ENCODE data around the gene SLC9B2. TPM values are rescaled to one million over a fixed set of nuclear protein-coding genes. Genes with fewer than 3 reads are reported as not detected.
A peak's percentile ranks its signal among the peaks of the same experiment; 100 is the strongest.

Gene SLC9B2
- total and polyA plus RNA-seq, 10 of the 15 experiments (the other 5 are each of a cell fraction or from before 2014, with no cell fraction given): 8.9 to 32.5 (median 25.3) TPM

GRCh38 chr4:103019308-103020124, 57.0 kb downstream of the SLC9B2 start, which contains the start of gene SLC9B1 (continued):
- TF ChIP-seq ZBTB40 (IDR thresholded peaks at IDR 0.05; ENCODE audit: borderline replicate concordance) (0 out of 2 replicates have a peak, but pooled peaks have one; percentile 24), NKRF (conservative IDR thresholded peaks at IDR 0.05) (peak; percentile 61), MTA2 (IDR thresholded peaks at IDR 0.05; ENCODE audit: low read depth) (peak; percentile 48; the same call in 1 of the 2 replicates), MAX (IDR thresholded peaks at IDR 0.05; ENCODE audit: low read depth, low read length) (no peak; the same call in 1 of the 2 replicates), STAT1 (conservative IDR thresholded peaks at IDR 0.05) (peak; percentile 77; the same call in 1 of the 2 replicates), MXI1 (IDR thresholded peaks at IDR 0.05; ENCODE audit: low read depth, low read length) (peak; percentile 88), BACH1 (IDR thresholded peaks at IDR 0.05; ENCODE audit: borderline replicate concordance) (peak; percentile 56; the same call in 1 of the 2 replicates), NBN (IDR thresholded peaks at IDR 0.05) (peak; percentile 90), MLLT1 (IDR thresholded peaks at IDR 0.05) (0 out of 2 replicates have a peak, but pooled peaks have one; percentile 64), ZNF207 (IDR thresholded peaks at IDR 0.05; ENCODE audit: borderline replicate concordance) (0 out of 2 replicates have a peak, but pooled peaks have one; percentile 60), TAF1 (IDR thresholded peaks at IDR 0.05; ENCODE audit: borderline replicate concordance, low read depth, low read length) (peak; percentile 79; the same call in 1 of the 2 replicates), RUNX3 (IDR thresholded peaks at IDR 0.05; ENCODE audit: low read length) (peak; percentile 62), ZBTB11 (CRISPR knock-in tag; IDR thresholded peaks at IDR 0.05) (no peak), PML (IDR thresholded peaks at IDR 0.05; ENCODE audit: low read length) (peak; percentile 94), HDAC6 (IDR thresholded peaks at IDR 0.05; ENCODE audit: unreplicated experiment) (no peak), ATF3 (IDR thresholded peaks at IDR 0.05; ENCODE audit: borderline replicate concordance, extremely low read depth, low read depth, low read length) (peak; percentile 65; the same call in 1 of the 2 replicates), SMAD5 (IDR thresholded peaks at IDR 0.05; ENCODE audit: low read depth) (peak; percentile 88)
